Stimulated activated CD4-positive, alpha-beta T cell treated with anti-CD3 and anti-CD28 coated beads, Interleukin-15, amount 100 ng/mL, for 1 hour (primary cell): Measurements from ENCODE around the gene C19orf53.

Experiments used
- DNase-seq, 2 donors: peaks; one replicate each; pipeline ENCODE4 v3.0.0-alpha.2; 2020; ENCODE audit warnings: low read depth in 1 of 2, low spot score in 1 of 2

Gene C19orf53

DNA sequence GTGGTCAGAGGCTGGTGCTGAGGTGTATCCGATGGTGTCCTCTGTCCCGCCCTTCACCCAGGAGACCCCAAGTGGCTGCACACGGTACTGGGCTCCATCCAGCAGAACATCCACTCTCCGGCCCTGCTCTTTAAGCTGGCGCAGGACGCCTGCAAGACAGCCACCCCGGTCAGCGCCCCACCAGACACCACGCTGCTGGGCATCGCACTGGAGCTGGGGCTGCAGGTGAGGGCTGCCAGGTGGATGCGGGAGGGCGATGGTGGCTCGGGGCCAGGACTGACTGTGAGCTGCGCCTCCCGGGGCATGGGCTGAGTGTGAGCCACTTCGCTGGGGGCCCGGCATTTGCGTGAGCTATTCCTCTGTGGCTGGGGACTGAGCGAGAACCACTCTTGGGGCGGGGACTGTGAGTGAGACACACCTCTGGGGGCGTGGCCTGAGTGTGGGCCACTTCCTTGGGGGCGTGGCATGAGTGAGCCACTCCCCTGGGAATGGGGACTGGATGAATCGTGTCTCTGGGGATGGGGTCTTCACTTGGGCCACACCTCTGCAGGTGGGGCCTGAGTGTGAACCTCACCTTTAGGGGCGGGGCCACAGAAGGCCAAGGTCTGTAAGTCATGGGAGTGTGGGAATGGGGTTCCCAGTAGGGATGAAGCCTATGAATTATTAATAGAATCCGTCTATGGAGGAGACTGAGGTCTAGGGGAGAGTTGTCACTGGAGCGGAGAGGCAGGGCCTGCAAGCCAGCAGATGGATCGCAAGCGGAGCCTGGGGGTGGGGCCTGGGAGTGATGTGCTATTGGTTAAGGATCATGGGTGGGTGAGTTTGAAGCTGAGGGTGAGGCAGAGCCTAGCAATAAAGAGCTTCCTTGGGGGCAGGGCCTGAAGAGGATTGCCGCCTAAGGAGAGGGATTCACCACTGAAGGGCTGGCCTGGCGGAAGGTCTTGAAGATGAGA is 51.5 kb downstream of the C19orf53 start:
- DNase-seq: no peak

- no peak for DNase-seq
Measured at GRCh38 chr19:13826652-13827235, 52.5 kb downstream of the C19orf53 start.

GRCh38 chr19:13827656-13828055 is 53.4 kb downstream of the C19orf53 start:
- DNase-seq: no peak
